ENCODE measurements around the gene PLXNA2.

- TF ChIP-seq REST (IDR thresholded peaks at IDR 0.05; ENCODE audit: insufficient read depth in 1 of 2, low read depth in 2 of 2, low read length in 2 of 2) (no peak), POLR2AphosphoS5 (IDR thresholded peaks at IDR 0.05; ENCODE audit: low read depth, low read length) (no peak), TAF1 (IDR thresholded peaks at IDR 0.05; ENCODE audit: borderline replicate concordance, insufficient read depth, low read length) (no peak)
These were observed 270.2 kb downstream of the PLXNA2 start for GRCh38 chr1:207973898-207974568.
